ENCODE data around the gene SLC24A5.

SLC24A5 gene

DNA sequence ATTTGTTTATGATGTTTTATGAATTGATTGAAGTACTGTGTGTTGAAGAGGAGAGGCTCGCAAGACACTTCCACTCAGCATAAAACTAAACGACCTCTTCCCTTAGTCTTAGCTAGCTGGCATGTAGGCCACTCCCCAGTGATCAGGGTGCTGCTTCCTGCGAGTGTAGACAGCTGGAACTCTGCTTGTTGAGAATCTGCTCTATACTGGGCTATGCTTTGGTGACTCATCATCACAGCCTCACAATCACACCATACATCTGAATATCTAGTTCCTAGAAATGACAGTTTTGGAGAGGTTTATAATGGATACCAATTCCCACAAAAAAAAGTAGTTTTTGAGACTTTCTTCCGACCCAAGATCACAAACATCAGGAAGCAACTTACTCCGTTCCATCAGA, 1.5 kb upstream of the SLC24A5 start:
- peak; percentile 10 for DNase-seq

DNA sequence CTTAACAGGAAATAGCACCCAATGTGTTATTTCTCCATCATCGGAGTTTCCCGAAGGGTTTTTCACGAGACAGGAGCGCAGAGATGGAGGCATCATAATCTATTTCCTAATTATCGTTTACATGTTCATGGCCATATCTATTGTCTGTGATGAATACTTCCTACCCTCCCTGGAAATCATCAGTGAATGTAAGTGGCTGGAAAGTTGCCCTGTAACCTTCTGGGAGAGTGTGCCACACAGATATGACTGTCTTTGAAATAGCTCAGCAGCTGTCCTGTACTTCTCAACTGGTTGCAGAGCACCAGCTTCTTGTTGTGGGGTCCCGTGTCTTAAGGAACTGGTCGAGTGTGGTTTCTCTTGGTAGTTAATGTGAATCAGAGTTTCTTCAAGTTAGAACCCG, 1.1 kb downstream of the SLC24A5 start:
- no peak for DNase-seq

DNA sequence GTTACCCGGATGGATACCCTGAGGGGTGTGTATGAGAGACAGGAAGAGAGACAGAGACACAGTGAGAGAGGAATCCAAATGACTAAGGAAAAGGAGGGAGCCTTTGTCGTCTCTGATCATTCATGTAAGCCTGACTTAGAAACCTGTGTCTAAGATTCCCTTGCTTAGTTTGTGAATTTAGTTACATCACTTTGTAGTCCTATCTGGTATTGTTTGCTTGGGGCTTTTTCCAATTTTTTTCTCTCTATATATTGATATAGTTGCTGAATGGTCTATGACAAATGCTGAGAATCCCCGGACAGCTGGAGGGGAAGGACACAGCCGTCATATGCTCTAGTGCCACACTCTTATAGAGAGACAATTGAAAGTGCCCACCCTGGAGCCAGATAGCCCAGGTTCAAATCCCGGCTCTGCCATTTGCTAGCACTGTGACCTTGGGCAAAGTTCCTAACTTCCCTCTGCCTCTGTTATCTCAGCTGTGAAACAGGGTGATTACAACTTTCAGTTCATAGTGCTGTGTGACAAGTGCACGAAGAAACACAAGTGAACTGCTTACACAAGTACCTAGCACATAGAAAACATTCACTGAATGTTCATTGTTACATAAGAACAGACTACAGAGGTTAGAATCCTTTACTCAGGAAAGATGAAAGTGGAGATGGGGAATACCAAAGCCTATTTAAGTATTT, 6.0 kb downstream of the SLC24A5 start:
- DNase-seq = no peak

DNA sequence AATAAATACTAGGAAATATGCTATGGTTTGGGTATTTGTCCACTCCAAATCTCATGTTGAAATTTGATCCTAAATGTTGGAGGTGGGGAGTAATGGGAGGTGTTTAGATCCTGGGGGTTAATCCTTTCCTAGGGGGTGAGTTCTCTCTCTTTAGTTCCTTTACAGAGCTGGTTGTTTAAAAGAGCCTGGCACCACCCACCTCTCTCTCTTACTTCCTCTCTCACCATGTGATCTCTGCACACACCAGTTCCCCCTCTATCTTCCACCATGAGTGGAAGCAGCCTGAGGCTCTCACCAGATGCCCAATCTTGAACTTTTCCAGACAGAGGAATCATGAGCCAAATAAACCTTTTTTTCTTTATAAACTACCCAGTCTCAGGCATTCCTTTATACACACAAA, 10.5 kb downstream of the SLC24A5 start:
- DNase-seq = no peak

DNA sequence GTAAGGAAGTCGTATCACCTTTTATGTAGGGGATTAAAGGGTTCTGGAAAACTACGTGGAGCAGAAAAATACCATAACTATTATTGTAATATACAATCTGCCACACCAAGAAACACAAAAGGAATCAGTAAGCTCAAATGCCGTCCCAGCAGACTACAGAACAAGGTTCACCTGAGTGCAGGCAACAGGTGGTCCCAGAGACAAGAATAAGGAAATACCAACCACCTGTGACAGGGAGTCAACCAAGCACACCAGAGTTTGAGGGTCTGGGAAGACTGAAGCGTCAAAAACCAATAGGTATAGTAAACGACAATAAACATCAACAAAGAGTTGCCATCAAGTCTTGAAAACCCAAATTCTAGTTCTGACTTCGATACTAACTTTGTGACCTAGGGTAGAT, 12.1 kb downstream of the SLC24A5 start:
- no peak for DNase-seq

DNA sequence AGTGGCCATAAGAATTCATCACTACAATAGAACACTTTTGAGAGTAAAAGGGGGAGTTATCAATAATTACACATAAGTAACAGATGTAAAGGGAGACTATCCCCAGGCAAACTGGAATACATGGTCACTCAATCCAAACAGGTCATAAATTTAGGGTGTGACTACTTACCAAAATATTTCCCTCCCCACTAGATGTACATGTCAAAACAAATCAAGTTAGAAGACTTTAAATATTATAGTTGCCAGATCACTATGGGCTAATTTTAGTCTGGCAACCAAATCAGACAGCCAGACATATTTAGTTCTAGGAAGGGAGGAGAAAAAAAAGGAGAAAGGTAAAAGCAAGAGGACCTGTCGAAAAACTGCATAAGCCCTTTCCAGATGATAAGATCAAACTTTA, 23.1 kb downstream of the SLC24A5 start:
- DNase-seq = peak; percentile 49

DNA sequence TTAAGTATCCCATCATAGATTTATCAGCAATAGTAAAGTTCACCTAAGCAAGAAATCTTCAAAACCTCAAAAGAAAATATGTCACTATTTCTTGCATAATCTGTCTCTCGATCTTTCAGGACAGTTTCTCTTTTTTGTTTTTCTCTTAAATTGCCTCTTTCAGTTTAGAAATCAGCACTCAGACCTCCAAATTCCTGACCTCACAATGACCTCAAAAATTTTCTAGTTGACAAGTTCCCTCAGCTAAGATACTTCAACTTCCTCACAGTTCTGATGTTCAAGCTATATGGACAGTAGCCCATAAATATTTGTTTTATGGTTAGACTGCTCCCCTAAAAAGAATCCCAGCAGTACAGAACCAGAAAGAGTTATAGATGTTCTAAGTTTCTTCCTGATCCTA, 24.1 kb downstream of the SLC24A5 start:
- DNase-seq = peak; percentile 55

DNA sequence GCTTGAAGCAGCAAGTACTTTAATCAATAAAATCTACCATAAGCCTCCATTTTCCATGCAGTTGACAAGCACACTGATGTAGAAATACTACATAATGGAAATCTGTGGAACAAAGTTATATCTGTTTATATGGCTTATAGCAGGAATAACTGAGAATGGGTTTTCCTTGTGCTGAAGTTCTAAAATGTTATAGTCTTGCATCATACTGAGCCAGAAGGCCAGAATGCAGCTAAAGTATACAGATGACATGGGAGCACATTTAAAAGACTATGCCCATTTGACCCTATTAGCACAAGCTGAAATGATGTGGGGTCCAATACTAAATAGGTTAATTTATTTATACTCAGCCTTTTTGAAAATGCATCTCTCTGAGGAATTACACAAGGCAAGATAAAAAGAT, 25.1 kb downstream of the SLC24A5 start:
- peak; percentile 13 for DNase-seq

DNA sequence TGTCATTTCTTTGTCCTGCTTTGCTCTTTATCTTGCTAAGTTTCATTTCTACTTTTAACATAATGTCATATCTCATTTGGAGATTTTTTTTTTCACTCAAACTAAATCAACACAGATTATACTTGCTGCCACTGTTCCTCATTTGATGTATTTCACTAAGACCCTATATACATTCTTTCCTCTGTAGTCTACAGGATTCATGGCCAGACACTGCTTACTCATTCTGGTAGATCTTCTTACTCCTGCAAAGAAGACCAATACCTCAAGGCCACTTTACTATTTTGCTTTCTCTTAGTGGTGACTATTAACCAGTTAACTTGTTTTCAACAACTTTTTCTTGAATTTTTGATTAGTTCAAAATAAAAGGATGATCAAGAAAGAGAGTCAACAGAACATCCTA, 26.6 kb downstream of the SLC24A5 start:
- peak; percentile 55 for DNase-seq

DNA sequence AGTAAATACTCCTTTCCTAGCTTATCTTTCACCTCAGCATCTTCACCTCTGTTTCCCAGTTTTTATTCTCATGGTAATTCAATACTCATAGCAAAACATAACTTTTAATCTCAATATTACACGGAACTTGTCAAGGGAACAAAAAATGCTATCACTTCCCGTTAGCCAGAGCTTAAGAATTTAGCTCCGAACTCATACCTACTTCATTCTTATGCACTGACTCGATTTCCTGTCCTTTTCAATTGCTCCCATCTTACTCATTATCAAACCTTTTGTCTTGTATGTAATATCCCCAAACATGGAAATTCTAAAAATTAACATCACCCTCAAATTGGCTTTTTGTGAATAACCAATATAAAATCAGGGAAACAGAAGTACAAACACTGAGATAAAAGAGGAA, 29.1 kb downstream of the SLC24A5 start:
- peak; percentile 87 for DNase-seq

DNA sequence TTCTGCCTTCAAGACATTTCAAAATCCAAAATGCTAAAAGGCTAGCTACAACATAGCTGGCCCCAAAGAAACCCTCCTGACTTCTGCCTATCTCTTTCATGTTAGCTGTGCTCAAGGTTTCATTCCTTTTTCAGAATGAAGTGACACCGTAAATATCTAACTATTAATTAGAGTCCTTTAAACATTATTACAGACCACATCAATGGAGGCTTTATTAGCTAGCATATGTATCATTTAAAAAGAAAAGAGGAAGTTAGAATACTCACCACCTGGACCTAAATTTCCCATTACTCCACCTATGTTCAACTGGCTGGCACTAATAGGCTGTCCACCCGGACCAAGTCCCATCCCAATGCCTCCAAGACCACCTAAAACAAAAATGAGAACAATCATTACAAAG, 32.7 kb downstream of the SLC24A5 start:
- no peak for DNase-seq

DNA sequence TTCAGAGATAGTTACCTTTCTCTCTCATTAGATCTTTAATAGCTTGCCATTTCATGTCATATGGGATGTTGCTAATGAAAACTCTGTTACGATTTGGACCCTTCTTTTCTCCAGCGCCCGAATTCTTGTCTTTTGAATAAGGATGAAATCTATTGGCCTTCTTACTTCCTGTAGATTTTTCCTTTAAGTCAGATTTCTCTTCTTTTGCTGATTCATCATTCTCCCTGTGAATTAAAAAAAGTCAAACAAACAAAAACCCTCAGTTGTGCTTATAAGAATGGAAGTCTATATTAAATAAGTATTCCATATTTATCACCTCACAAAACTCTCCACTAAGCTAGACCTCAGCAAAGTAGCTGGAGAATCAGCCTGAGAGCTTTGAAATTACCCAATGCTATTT, 47.8 kb downstream of the SLC24A5 start:
- DNase-seq = no peak

DNA sequence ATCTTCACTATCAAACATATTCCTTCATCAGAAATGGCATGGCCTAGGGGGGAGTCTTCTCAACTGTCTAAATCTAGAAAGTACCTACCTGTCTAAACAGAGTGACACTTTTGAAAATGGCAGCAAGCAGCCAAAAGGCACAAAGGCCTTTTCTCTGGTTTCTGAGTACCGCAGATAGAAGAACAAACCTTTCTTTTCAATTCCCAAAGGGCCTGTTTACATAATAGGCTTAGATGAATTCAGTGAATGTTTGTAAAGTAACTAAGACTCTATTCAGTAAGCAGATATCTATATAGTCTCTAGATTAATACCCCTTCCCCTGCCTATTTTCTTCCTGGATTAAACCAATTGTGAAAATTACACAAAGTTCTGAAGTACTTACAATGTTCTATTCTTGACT, 50.2 kb downstream of the SLC24A5 start:
- DNase-seq = no peak

DNA sequence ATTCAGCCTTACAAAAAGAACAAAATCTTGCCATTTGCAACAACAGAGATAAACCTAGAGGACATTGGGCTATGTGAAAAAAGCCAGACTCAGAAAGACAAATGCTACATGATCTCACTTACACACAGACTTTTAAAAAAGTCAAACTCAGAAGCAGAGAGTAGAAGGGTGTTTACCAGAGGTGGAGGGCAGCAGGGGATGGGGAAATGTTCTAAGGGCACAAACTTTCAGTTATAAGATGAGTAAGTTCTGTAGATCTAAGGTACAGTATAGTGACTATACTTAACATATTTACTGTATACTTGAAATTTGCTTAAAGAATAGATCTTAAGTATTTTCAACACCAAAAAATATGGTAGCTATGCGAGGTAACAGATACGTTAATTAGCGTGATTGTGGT, 54.3 kb downstream of the SLC24A5 start:
- no peak for DNase-seq

DNA sequence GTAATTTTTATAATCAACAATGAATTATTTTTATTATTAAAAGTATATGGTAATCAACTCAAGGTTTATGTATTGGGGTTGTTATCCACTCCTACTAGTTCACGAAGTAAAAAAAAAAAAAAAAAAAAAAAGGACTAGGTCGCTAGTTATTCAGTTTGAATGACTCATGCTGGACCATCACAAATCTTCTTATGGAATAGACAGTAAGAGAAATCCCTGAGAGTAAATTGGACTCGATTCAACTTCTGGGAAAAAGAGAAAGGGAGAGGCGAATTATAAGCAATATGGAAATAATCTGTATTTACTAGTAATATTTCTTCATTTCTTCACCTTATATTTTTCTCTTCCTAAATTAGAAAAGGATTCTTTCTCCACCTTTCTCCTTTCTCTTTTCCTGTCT, 55.3 kb downstream of the SLC24A5 start:
- DNase-seq = peak; percentile 47

DNA sequence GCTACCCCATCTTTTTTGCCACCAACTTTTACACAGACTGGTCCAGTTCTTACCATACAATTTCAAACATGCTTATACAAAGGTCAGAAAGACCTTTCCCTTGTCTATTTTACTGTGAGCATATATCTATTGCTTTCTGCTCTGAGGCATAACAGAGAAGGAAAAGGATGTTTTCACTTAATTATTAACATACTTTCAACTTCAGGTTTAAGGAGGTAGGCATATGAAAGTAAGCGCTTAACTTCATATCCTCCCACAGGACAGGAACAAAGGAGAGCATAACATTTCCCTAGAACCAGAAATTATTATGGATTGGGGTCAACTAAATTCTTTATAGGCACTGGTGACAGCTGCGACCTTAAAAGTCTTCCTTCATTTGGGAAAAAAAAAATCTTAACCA, 56.2 kb downstream of the SLC24A5 start:
- no peak for DNase-seq

DNA sequence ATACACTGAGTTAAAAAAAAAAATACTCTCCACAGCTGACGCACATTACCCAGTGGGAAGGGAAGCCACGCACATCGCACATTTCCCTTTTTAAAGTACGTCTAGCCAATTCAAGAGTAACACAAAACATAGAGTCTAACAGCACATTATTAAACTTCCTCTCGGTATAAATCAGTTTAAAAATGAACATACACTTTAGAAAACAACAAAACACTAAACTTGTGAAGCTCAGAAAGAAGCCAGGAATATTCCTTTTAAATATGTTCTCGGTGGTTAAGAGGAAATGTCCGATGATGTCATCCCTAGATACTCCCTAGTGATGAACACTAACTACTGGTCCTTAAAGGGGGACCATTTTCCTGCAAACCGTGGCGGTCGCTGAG, 56.6 kb downstream of the SLC24A5 start:
- DNase-seq = peak; percentile 54

DNA sequence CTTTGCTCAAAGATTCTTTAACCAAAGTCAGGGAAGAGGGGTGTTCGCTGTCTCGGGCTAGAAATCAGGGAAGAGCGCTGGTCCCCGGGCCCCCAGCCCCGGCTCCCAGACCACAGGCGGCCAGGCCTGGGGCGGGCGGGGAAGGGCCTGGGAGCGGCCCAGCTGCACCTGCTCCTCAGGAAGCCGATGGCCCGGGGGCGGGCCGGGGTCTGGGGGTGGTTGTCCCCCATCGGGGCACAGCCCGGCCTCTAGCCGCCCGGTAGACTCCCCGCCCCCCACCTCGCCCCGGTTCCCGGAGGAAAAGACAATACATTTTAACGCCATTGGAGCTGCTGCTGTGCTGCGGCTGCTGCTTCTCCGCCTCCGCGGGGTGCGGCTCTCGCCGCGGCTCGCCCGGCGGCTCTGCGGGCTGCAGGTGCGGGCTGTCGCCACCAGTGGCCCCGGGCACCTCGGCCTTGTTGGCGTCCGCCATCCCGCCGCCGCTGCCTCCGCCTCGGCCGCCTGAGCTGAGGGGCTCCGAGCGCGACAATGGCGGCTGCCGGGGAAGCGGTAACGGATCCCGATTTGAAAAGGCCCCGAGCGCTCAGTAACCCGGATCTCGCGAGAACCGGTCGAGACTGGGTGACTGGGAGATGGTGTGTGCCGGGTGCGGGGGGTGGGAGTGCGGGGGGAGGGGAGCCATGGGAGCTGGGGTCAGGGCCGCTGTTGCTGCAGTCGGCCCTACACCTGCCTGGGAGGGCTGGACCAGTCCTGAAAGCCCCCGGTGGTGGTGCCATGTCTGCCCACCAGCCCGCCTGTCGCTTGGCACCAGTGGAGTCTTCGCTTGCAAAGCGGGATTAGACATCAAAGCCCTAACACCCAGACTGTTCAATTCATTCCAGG, 57.2 kb downstream of the SLC24A5 start, which contains the start of gene MYEF2:
Gene MYEF2, minus strand, starts transcription at position 530 of the 882 bp plus-strand sequence. Its CDS starts 58 bp downstream, at position 472.
- peak; percentile 72 for DNase-seq

DNA sequence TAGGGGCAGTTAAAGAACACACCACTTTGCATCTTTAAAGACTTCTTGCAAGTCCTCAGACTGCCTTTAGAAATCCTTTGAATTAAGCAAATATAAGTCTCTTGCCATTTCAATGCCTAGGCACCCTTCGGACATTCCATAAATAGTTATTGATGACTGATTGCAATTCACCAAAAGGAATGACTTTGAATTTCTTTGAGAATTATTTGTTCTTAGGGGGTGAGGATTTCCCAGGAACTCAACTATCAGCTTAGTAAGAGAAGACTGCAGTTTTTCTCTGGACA, 57.8 kb downstream of the SLC24A5 start:
- no peak for DNase-seq

DNA sequence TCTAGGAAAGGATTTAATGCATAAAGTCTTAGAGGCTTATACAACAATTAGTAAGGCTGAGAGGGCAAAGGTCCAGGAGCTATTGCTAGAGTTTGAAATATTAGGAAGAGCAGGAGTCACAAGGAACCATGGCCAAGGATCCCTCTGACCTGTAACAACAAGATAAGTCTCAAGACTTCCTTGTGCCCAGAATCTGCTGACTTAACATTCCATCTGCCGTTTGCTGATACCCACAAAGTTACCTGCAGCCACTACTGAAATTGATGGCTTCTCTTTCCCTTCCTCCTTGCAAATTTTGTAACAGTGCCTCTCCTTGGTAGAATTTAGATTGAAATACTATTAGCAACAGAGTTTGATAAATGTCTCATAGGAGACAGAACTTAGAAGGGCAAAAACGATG, 62.0 kb downstream of the SLC24A5 start:
- no peak for DNase-seq

DNA sequence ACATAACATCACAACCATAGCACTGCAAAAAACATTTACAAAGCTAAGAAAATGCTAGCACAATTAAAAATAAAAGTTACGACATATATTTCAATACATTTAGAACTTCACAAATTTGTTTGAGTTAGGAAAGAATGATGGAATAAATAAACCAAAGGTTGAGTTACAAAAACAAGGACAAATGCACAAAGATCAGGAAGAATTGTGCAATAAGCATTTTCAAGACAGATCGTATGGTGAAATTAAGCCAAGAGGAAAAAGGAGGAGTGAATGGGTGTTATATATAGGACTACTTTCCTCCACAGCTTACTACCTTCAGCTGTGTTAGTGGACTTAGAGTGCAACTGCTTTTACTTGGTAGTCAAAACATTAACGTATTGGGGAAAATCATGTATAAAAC, 64.7 kb downstream of the SLC24A5 start:
- DNase-seq = no peak

DNA sequence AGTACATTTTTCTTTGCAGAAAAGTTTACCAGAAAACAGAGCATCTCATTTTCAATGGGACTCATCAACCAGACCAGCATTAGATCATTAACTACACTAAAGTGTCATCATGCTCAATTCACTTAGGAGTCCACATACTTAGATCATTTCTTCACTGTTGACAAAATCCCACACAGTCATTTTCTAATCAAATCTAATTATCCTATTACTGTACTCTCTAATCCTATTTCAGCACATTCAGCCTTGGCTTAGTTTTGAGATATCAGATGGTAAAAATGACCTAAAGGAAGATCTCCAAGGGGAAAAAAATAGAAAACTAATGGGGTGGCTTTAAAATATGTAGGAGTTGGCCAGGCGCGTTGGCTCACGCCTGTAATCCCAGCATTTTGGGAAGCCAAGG, 65.5 kb downstream of the SLC24A5 start:
- DNase-seq = no peak

DNA sequence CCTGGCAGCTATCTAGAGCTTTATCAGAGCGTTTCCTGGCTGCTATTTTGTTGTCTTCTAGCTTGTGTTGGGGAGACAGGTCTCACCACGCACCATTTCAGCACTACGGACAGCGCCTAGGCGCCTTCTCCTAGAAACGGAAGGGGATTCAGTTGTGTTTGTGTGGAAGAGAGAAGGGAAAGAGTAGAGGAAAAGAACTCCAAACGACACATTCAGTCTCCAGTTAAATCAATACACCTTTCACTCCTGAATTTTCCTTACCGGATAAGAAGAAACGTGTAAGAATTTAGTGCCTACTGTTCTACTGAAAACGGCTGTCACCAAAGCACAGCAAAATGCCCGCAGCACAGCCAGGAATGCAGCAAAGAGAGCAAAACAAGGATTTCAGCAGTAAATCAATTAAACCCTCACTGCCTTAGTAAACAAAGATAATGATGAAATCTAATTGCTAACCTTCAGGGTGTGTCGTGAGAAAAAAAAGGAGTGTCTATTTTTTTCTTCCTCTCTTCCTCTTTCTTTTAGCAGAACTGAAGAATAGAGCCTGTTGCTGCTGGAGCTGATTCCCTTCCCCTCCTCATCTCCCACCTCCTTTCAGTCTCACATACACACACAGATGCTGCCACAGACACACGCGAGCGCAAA, 70.3 kb downstream of the SLC24A5 start:
- DNase-seq = peak; percentile 75

DNA sequence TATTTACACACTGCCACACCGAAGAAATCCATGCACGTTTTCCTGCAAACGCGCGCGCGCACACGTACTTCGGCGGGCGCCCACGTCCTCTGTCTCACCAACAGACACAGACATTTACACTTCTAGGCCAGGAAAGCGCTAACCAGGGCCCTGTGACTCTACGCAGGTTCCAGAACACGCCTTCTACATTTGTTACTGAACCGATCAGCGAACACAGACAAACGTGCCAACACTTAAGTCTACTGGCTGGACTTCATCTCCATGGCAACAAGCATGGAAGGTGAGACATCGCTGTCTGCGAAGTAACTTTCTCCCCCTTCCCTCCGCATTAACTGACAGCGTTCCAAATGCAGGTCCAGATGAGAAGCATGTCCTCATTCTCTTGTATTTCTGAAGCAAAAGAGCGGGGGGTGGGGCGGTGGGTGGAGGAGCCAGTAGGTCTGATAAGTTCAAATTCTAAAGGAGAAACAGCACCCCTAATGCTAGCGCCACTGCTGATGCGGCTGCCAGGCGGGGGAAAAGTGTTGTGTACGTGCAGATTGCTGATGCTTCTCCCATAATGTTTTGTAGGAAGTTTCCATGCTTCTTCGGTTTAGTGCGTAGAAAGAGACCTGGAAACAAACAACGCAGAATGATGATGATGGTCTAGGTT, 70.9 kb downstream of the SLC24A5 start, which contains the start of gene CTXN2:
Gene CTXN2, plus strand, starts transcription at position 92 of the 652 bp plus-strand sequence. CDS start 9,636 bp downstream, outside the sequence.
- peak; percentile 6 for DNase-seq

Data from fibroblast of skin of right biceps (primary cell).